ENCODE results near the gene SLC12A1. TPM values are rescaled to one million over a fixed set of nuclear protein-coding genes. Genes with fewer than 3 reads are reported as not detected.

SLC12A1 gene
- total RNA-seq, 1 donor from 2014 or later: not detected

DNA sequence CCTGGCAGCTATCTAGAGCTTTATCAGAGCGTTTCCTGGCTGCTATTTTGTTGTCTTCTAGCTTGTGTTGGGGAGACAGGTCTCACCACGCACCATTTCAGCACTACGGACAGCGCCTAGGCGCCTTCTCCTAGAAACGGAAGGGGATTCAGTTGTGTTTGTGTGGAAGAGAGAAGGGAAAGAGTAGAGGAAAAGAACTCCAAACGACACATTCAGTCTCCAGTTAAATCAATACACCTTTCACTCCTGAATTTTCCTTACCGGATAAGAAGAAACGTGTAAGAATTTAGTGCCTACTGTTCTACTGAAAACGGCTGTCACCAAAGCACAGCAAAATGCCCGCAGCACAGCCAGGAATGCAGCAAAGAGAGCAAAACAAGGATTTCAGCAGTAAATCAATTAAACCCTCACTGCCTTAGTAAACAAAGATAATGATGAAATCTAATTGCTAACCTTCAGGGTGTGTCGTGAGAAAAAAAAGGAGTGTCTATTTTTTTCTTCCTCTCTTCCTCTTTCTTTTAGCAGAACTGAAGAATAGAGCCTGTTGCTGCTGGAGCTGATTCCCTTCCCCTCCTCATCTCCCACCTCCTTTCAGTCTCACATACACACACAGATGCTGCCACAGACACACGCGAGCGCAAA is 15.0 kb upstream of the SLC12A1 start:
- TF ChIP-seq, protein P1, sequence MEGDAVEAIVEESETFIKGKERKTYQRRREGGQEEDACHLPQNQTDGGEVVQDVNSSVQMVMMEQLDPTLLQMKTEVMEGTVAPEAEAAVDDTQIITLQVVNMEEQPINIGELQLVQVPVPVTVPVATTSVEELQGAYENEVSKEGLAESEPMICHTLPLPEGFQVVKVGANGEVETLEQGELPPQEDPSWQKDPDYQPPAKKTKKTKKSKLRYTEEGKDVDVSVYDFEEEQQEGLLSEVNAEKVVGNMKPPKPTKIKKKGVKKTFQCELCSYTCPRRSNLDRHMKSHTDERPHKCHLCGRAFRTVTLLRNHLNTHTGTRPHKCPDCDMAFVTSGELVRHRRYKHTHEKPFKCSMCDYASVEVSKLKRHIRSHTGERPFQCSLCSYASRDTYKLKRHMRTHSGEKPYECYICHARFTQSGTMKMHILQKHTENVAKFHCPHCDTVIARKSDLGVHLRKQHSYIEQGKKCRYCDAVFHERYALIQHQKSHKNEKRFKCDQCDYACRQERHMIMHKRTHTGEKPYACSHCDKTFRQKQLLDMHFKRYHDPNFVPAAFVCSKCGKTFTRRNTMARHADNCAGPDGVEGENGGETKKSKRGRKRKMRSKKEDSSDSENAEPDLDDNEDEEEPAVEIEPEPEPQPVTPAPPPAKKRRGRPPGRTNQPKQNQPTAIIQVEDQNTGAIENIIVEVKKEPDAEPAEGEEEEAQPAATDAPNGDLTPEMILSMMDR (IDR thresholded peaks at IDR 0.05; ENCODE audit: insufficient read depth, low read length, poor library complexity, severe bottlenecking): no peak
- no peak for DNase-seq (ENCODE audit: low read depth)
- H3K27me3 ChIP-seq (ENCODE audit: control insufficient read depth, insufficient read depth, low read length): peaks cover 9% of the 10 kb centered on the region
- peak overlapping the region; percentile 24 for H3K4me3 ChIP-seq (ENCODE audit: low read depth, low read length)
- H3K36me3 ChIP-seq (ENCODE audit: control insufficient read depth, insufficient read depth, low read length): no peaks in the 10 kb centered on the region

DNA sequence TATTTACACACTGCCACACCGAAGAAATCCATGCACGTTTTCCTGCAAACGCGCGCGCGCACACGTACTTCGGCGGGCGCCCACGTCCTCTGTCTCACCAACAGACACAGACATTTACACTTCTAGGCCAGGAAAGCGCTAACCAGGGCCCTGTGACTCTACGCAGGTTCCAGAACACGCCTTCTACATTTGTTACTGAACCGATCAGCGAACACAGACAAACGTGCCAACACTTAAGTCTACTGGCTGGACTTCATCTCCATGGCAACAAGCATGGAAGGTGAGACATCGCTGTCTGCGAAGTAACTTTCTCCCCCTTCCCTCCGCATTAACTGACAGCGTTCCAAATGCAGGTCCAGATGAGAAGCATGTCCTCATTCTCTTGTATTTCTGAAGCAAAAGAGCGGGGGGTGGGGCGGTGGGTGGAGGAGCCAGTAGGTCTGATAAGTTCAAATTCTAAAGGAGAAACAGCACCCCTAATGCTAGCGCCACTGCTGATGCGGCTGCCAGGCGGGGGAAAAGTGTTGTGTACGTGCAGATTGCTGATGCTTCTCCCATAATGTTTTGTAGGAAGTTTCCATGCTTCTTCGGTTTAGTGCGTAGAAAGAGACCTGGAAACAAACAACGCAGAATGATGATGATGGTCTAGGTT is 14.4 kb upstream of the SLC12A1 start, which contains the start of gene CTXN2:
Gene CTXN2, plus strand, starts transcription at position 92 of the 652 bp plus-strand sequence. CDS start 9,636 bp downstream, outside the sequence.
- Histone ChIP-seq H3K36me3 (ENCODE audit: control insufficient read depth, insufficient read depth, low read length) (no peaks in the 10 kb centered on the region), H3K4me3 (ENCODE audit: low read depth, low read length) (peak within 1 kb of the TSS; percentile 24), H3K27me3 (ENCODE audit: control insufficient read depth, insufficient read depth, low read length) (peaks cover 9% of the 10 kb centered on the region)
- no peak for DNase-seq (ENCODE audit: low read depth)
- TF ChIP-seq, protein P1 (IDR thresholded peaks at IDR 0.05; ENCODE audit: insufficient read depth, low read length, poor library complexity, severe bottlenecking): no peak

DNA sequence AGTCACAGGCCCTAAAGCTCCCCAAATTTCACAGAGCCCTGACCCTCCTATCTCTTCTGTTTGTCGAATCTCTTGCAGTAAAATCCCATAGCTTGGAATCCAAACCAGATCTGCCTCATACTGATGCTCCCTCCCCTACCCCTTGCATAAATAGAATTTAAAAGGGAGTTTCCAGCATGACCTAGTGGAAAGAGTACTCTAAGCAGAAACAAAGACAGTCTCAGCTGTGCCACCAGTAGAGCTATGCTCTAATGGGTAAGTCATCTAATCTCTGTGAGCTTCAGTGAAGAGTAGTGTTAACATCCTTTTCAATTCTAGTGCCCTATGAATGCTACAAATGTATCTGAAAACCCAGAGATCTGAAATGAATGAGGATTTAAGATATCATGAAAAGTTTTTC is 4.0 kb upstream of the SLC12A1 start:
- H3K4me3 ChIP-seq (ENCODE audit: low read depth, low read length): no peak overlapping the region
- no peak for DNase-seq (ENCODE audit: low read depth)
- TF ChIP-seq, protein P1 (IDR thresholded peaks at IDR 0.05; ENCODE audit: insufficient read depth, low read length, poor library complexity, severe bottlenecking): no peak
- no peaks in the 10 kb centered on the region for H3K36me3 ChIP-seq (ENCODE audit: control insufficient read depth, insufficient read depth, low read length)
- H3K27me3 ChIP-seq (ENCODE audit: control insufficient read depth, insufficient read depth, low read length): no peaks in the 10 kb centered on the region

DNA sequence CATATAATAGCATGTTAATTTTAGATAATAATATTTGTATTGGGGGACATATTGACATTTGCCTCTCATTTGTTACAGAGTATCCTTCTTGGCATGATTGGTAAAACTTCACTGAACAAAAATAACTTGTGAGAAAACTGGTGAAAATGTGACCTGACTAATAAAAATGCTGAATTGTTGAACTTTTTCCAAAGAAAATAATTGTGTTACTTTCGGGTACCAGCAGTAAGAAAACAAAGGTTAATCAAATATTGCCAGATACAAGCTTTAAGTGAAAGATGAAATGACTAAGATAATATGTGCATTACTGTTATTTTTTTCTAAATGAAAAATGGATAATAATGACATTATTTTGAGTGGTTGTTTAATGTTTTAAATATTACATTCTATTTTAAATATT is 15.2 kb downstream of the SLC12A1 start:
- TF ChIP-seq, protein P1 (IDR thresholded peaks at IDR 0.05; ENCODE audit: insufficient read depth, low read length, poor library complexity, severe bottlenecking): no peak
- DNase-seq (ENCODE audit: low read depth): no peak
- no peak overlapping the region for H3K4me3 ChIP-seq (ENCODE audit: low read depth, low read length)
- no peaks in the 10 kb centered on the region for H3K36me3 ChIP-seq (ENCODE audit: control insufficient read depth, insufficient read depth, low read length)
- H3K27me3 ChIP-seq (ENCODE audit: control insufficient read depth, insufficient read depth, low read length): no peaks in the 10 kb centered on the region

DNA sequence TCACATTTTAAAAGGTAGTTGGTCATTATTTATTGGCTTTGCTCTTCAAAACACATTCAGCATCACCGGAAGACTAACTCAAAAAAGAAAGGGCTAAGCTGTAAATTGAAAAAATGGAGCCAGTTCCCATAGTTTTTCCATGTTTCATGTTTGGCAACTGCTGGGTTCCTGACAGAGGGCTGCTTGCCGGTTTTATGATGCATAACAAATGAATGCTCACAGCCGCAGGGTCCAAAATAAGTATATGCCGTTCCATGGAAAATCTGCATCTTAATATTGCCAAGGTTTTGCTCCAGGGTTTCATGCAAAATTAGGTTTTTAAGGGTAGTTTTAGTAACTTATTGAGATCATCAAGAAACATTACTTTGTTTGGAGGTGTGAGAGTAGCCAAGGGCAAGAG is 15.8 kb downstream of the SLC12A1 start:
- no peaks in the 10 kb centered on the region for H3K36me3 ChIP-seq (ENCODE audit: control insufficient read depth, insufficient read depth, low read length)
- no peak for DNase-seq (ENCODE audit: low read depth)
- TF ChIP-seq, protein P1 (IDR thresholded peaks at IDR 0.05; ENCODE audit: insufficient read depth, low read length, poor library complexity, severe bottlenecking): no peak
- no peak overlapping the region for H3K4me3 ChIP-seq (ENCODE audit: low read depth, low read length)
- H3K27me3 ChIP-seq (ENCODE audit: control insufficient read depth, insufficient read depth, low read length): no peaks in the 10 kb centered on the region
